ENCODE results near the gene TOR3A.
A peak's percentile ranks its signal among the peaks of the same experiment; 100 is the strongest.
"Not testable (repeated sequence)": the region's sequence is repeated elsewhere in the genome, so short reads cannot be mapped to it uniquely, and the experiment has no call there.

The TOR3A gene

DNA sequence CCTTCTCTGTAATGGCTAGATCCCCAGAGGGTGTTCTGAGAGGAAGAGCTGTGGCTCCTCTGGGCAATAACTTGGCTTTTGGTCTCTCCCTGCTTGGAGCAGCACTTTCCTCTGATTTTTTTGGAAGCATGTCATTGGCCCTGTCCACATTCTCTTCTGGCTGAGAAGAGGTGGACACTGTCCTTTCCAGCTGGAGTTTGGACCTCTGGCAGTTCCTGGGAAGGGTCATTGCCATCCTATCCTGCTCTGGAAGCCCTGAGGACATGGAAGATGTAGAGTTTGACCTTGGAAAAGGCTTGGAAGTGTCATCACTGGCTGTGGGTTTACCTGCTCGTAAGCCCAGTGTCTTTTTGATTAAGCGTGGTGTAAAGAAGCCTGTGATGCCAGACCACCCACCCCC, 26.8 kb downstream of the TOR3A start:
- no peak for DNase-seq

DNA sequence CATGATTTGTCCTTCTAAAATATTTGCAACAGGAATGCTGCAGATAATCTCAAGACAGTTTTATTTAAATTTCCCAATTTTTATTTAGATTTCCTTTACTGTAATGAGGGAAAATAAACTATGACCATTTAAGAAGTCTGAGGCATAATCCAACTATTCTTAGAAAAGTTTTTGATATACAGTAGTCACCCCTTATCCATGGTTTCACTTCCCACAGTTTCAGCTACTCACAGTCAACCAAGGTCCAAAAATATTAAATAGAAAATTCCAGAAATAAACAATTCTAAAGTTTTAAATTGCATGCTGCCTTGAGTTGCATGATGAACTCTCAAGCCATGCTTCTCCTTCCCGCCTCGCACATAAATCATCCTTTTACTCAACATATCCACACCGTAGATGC, 33.3 kb downstream of the TOR3A start:
- DNase-seq = no peak

DNA sequence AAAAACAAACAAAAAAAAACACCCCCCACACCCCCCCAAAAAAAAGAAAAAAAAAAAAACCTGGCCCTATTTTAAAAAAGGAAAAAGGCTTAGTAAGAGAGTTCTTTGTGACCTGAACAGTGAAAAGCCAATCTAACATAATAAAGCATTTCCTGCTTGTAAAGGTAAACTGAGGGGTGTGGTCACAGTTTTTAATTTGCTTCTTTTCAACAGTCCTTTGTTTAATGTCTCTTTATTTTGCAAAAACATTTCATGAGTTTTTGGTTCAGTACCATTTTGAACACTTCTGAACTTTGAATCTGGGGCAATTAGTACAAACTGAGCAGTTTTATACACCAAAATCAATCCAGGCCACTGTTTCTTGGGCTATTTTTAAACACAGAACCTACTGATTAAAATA, 37.6 kb downstream of the TOR3A start:
- no peak for DNase-seq

DNA sequence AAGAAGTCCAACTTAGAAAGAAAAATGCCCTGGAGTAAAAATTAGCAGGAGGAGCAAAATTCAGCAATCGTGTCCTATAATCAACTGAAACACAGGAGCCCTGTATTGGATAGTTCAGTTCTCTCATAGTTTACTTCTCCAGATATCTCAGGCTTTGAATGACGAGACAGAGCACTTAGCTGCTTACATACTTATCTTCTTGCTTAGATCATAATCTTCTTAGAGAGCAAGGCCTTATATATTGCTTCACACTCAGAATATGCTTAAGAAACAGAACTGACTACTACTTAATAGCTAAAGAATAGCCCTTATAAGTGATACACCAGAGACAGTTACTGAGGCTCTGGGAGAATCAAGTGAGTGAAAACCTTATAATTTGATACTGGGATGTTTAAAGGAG, 38.9 kb downstream of the TOR3A start:
- DNase-seq = no peak

DNA sequence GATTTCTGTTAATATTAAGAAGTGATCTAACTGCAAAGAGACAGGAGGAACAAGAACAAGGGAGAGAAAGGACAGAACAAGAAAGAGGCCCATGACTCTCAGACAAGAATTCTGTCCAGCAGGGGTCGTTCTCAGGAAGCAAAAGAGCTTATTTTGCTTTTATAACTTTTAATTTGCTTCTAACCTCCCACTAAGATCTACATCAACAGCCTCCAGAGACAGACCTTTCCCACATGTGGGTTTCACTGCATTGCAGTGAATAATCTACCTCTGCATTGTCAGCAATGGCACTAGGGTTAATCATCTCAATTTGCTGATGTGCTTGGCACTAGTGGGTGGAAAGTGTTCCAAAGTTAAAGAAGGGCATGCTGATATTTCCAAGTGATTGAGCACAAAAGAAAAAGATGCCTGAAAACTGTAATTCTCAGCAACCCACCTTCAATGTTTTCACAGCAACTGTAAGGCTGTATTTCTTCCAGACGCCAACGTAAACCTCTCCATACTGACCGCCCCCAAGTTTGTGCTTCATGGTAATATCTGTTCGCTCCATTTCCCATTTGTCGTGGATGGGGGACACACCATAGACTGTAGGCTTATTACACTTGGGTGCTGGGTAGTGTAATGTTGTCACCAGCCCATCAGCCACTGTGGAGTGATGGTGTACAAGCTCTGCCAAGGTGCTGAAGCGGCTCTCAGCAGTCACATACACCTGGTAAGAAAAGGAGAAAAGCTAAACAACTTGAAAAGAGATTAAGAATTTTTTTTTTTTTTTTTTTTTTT, 39.5 kb downstream of the TOR3A start:
- peak; percentile 17 for DNase-seq

DNA sequence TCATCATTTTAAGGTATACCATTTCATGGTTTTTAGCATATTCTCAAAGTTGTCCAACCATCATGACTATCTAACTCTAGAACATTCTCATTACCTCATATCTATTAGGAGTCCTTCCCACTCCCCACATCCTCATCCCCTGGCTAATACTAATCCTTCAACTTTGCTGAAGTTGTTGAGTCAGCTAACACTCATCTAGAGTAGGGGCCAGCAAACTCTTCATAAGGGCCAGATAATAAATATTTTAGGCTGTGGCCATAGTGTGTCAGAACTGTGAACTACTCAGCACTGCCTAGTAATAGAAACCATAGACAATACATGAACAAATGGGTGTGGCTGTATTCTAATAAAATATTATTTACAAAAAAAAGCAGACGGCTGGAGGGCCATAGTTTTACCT, 43.0 kb downstream of the TOR3A start:
- DNase-seq = no peak

DNA sequence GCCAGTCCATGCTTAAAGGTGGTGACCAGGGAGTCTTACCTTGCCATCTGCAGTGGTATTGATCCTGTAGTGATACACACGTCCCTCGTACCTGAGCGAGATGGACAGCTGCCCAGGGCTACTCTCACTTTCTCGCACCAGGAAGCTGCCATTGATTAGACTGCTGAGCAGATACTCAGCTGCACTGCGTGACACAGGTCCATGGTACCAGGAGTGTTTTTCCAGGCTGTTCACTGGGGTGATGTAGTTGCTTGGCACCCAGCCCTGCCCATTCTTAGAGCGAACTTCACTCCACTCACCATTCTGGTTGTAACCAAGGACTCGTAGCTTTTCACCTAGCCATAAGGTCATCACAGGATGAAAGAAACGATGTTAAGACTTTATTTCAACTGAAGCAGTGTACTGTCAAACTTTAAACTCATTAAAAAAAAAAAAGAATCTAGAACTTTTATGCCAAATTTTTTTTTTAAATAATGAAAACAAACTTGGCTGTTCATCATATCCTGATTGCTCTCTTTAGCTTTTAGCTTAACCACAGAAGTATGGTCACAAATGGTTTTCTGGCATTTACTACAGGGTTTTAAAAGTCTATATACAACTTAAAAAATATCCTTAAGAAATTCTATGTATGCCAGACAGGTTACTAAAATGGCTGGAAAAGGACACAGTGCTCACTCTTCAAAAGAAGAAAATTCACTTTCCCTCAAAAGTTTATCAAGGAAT, 44.6 kb downstream of the TOR3A start:
- DNase-seq = no peak

DNA sequence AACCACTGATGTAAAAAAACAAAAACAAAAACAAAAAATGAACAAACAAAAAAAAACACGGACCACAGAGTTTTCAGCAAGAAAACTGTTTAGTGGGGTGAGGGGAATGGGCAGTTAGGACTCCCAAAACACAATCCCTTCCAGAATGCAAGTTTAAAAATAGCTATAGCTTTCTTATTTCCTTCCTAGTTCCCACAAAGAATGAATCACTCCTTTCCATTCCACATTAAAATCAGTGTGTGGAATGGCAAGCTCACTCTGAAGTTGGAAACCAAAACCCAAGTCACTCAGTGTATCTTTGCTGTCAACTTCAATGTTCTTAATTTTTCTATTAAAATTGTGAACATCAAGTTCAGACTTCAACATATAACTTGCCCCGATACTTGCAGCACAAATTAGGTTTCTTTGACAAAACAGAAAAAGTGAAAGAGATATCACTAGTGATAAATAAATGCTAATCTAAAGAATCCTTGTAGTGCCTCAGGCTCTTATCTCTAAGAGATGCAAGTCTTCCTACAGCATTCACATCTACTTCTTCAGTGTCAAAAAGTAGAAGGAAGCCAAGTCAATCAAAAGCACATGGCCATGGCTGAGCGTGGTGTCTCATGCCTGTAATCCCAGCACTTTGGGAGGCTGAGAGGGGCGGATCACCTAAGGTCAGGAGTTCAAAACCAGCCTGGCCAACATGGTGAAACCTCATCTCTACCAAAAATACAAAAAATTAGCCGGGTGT, 45.5 kb downstream of the TOR3A start:
- DNase-seq = no peak

DNA sequence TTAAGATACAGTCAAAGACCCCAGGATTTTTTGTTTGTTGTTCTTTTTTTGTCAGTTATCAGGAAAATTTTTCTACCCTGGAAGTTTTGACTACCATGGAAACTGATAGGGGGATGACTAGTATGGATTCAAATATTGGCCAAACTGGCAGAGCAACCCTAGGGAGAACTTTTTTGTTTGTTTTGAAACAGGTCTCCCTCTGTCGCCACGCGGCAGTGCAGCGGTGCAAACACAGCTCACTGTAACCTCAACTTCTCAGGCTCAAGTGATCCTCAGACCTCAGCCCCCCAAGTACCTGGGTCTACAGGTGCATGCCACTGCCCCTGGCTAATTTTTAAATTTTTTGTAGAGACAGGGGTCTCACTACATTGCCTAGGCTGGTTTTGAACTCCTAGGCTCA, 46.6 kb downstream of the TOR3A start:
- no peak for DNase-seq

DNA sequence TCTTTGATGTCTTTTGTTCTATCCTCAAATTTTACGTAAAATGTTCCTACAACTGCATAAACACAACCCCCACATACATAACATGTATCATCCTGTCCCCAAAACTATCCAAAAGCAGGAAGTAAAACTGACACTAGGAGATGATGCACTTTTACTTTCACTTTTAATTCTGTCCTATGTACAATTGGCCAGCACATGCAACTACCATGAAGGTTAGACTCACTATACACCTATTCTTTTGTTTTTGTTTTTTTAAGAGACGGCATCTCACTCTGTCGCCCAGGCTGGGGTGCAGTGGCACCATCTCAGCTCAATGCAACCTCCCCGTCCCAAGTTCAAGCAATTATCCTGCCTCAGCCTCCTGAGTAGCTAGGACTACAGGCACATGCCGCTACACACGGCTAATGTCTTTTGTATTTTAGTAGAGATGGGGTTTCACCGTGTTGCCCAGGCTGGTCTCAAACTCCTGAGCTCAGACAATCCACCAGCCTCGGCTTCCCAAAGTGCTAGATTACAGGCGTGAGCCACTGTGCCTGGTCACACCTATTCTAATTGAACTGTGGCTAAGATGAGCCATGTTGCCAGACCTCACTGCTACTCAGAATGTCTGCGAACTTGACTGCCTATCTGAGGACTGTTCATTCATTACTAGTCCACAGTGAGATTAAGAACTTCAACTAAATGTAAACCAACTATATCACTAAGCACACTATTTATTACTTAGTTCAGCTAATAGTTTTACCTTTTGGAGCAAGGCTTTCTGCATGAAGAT, 48.0 kb downstream of the TOR3A start:
- no peak for DNase-seq

DNA sequence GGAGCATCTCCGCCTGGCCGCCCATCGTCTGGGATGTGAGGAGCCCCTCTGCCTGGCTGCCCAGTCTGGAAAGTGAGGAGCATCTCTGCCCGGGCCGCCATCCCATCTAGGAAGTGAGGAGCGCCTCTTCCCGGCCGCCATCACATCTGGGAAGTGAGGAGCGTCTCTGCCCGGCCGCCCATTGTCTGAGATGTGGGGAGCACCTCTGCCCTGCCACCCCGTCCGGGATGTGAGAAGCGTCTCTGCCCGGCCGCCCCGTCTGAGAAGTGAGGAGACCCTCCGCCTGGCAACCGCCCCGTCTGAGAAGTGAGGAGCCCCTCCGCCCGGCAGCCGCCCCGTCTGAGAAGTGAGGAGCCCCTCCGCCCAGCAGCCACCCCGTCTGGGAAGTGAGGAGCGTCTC, 53.3 kb downstream of the TOR3A start:
- DNase-seq = not testable (repeated sequence)

DNA sequence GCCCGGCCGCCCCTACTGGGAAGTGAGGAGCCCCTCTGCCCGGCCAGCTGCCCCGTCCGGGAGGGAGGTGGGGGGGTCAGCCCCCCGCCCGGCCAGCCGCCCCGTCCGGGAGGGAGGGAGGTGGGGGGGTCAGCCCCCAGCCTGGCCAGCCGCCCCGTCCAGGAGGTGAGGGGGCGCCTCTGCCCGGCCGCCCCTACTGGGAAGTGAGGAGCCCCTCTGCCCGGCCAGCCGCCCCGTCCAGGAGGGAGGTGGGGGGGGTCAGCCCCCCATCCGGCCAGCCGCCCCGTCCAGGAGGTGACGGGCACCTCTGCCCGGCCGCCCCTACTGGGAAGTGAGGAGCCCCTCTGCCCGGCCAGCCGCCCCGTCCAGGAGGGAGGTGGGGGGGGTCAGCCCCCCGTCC, 53.8 kb downstream of the TOR3A start:
- not testable (repeated sequence) for DNase-seq

DNA sequence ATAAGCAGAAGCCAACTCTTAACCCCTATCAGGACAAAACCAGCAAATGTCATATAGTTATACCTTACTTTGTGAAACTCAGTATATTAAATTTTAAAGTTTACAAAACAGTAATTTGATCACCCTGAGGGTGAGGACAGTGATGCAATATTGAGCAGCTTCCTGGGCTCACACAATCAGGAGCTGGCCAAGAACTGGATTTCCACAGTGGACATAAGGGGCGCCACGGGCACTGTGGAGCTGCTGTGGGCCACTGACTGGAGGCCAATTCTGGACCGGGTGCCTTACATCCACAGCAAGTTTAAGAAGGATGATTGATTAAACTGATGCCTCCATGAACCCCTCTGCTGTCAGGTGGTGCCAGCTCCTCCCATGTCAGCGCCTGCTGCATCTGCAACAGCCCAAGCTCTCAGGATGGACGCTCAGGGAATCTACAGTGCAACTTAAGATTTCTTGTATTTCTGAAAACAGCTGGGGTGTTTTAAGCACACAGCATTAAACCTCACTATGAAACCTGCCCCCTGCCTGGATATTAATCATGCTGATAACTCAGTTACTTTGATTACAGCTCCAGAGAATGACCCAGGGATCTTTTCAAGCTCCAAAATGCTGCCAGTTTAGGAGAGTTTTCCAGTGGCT, 55.9 kb downstream of the TOR3A start:
- no peak for DNase-seq

DNA sequence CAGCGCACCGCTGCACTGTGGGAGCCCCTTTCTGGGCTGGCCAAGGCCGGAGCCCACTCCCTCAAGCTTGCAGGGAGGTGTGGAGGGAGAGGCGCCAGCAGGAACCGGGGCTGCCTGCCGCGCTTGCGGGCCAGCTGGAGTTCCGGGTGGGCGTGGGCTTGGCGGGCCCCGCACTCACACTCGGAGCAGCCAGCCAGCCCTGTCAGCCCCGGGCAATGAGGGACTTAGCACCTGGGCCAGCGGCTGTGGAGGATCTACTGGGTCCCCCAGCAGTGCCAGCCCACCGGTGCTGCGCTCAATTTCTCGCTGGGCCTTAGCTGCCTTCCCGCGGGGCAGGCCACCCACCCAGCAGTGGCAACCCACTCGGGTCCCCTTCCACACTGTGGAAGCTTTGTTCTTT, 56.9 kb downstream of the TOR3A start:
- DNase-seq = not testable (repeated sequence)

DNA sequence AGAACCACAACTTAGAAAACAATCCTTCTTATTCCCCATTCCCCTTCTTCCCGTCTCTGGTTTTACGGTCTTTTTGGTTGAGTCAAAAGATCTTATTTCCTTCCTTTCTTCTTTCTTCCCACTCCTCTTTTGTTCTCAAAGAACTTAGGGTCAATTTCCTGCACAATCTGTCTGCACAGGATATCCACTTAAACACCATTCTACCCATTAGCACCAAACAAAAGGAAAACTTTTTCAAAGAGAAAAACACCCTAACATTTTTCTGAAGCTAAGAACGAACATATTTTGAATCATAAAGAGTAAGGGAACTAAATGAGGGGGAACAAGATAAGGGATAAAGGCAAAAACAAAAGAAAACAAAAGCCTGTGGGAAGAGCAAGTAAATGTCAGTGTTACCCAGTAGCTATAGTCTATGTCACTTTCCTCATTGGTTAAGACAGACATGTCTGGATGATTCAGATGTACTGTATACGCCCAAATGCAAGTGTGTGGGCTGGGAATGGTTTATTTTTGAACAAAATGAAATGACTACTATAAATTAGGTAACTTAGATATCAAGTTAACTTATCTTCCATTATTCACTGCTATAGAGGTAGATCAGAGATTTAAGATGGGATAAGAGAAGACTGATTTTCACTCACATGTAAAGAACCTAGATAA, 59.9 kb downstream of the TOR3A start:
- DNase-seq = no peak

DNA sequence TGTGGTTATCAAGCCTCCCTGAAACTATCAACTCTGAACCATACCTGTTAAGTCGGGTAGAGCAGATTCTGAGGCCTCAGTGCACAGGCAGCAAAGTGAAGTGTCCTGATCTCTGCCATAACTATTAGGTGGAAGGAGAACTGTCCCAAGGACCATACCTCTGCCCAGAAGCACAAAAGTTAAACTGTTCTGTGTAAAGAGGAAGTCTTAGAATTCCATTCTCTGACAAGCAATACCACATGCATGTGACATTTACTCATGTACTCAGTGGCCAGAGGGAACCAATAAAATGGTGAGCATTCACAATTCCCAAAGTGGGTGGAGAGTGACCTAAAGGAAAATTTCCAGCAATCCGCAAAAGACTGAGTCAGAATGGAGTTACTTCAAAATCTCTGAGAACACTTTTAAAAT, 61.0 kb downstream of the TOR3A start:
- no peak for DNase-seq

DNA sequence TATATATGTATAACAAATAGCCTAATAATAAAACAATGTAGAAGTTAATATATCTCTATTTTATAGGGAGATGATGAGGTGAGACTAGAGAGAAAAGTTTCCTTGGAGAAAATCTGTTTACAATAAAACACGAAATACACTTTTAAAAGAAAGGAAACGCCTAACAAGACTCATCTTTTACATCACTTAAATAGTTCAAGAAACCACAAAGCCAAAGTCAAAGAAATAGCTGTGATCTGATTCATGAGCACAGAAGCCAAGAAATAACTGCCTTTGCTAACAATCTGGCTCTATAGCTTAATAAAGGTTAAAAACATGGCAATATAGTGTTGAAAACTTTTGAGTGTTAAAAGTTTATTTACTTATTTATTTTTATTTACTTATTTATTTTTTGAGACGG, 61.5 kb downstream of the TOR3A start:
- no peak for DNase-seq

DNA sequence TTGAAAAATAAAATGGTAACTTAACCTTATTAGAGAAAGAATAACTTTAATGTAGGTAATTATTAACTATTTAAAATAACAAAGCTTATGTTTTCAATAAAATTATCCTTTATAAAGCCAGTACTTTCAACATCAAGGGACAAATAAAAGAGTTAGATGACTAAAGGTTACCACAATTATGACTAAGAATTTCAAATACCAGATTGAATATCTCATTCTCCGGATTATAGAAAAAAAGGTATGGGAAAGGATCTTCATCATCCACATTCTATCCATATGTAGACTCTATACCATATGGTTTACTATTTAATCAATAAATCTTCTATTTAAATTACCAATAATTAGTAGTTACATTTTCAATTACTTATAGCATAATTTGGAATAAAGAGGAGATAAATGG, 62.8 kb downstream of the TOR3A start:
- DNase-seq = no peak

DNA sequence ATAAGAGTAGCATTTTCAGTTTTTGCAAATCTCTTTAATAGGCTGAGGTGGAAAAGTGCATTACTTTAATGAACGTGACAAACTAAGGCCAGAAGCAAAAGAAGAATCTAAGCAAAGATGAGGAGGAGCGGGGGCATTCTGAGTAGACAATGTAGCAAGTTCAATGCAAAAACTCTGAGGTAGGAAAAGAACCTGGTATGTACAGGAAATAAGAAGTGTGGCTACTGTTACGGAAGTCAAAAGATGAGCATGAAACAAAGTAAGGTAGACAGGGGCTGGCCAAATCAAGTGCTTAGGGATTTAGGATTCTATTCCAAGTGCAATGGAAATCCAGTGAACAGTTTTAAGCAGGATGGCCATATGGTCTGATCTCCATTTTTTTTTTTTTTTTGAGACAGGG, 63.7 kb downstream of the TOR3A start:
- no peak for DNase-seq
